ENCODE results near the gene ARHGAP15. TPM values are rescaled to one million over a fixed set of nuclear protein-coding genes. Genes with fewer than 3 reads are reported as not detected.

ARHGAP15 gene
- total and polyA plus RNA-seq, 7 experiments from 2014 or later, result 164 to 311 (median 201) TPM

- peak overlapping the region in 8 of 10 donors; percentile 4 to 76 (median 35) for H3K4me3 Mint-ChIP-seq
- peak; percentile 8 for ATAC-seq
- Histone ChIP-seq H3K27ac (ENCODE audit: low read depth, low read length) (peak overlapping the region; percentile 32), H3K4me3 (ENCODE audit: low read length) (no peak overlapping the region), H3K9me3 (ENCODE audit: control insufficient read depth in 2 of 3, low read length in 3 of 3) (no peaks in the 10 kb centered on the region), H3K4me1 (ENCODE audit: control insufficient read depth in 2 of 2, insufficient read depth in 2 of 2, low read length in 2 of 2) (peaks cover 60% of the 10 kb centered on the region in 2 donors), H3K36me3 (ENCODE audit: control insufficient read depth in 2 of 3, insufficient read depth in 3 of 3, low read length in 3 of 3) (no peaks in the 10 kb centered on the region), H3K27me3 (ENCODE audit: control insufficient read depth in 2 of 2, insufficient read depth in 2 of 2, low read length in 2 of 2) (no peaks in the 10 kb centered on the region)
- intact Hi-C loops (cut with micrococcal nuclease), result no loop called here
- peak overlapping the region; percentile 24 to 90 (median 82) for H3K27ac Mint-ChIP-seq
- no peak for DNase-seq
- peaks cover 70 to 100% (median 95%) of the 10 kb centered on the region in 7 donors for H3K4me1 Mint-ChIP-seq
- CTCF ChIA-PET, result interaction anchor here (0.9 kb wide), 1 partner anchor 113 kb away, joined by 3 read pairs; no protein-coding TSS in a partner anchor
- no peaks in the 10 kb centered on the region for H3K9me3 Mint-ChIP-seq
- no peaks in the 10 kb centered on the region for H3K27me3 Mint-ChIP-seq
- POLR2A ChIA-PET, result interaction anchor here (0.9 to 8.2 kb wide), 4 partner anchors 10 to 112 kb away, joined by 3 to 95 read pairs (median 5); partner anchors contain the start of gene ARHGAP15
- H3K36me3 Mint-ChIP-seq, result peaks cover 0 to 34% (median 19%) of the 10 kb centered on the region in 5 donors
These were observed 17.8 kb downstream of the ARHGAP15 start for GRCh38 chr2:143146815-143147530.

GRCh38 chr2:143148011-143148410 lies 18.8 kb downstream of the ARHGAP15 start:
- CTCF ChIA-PET, result interaction anchor here (1.0 to 1.1 kb wide), 2 partner anchors 16 to 37 kb away, joined by 3 to 4 read pairs; no protein-coding TSS in a partner anchor
- Histone ChIP-seq H3K27ac (ENCODE audit: low read depth, low read length) (peak overlapping the region; percentile 52), H3K27me3 (ENCODE audit: control insufficient read depth in 2 of 2, insufficient read depth in 2 of 2, low read length in 2 of 2) (no peaks in the 10 kb centered on the region), H3K36me3 (ENCODE audit: control insufficient read depth in 2 of 3, insufficient read depth in 3 of 3, low read length in 3 of 3) (no peaks in the 10 kb centered on the region), H3K9me3 (ENCODE audit: control insufficient read depth in 2 of 3, low read length in 3 of 3) (no peaks in the 10 kb centered on the region), H3K4me1 (ENCODE audit: control insufficient read depth in 2 of 2, insufficient read depth in 2 of 2, low read length in 2 of 2) (peaks cover 64 to 66% of the 10 kb centered on the region in 2 donors), H3K4me3 (ENCODE audit: low read length) (no peak overlapping the region)
- POLR2A ChIA-PET, result interaction anchor here (0.9 to 3.2 kb wide), 7 partner anchors 8 to 111 kb away, joined by 3 to 33 read pairs (median 5); partner anchors contain the start of gene ARHGAP15
- Mint-ChIP-seq H3K4me3 (peak overlapping the region; percentile 0 to 80 (median 46)), H3K4me1 (peaks cover 69 to 100% (median 96%) of the 10 kb centered on the region in 7 donors), H3K36me3 (peaks cover 0 to 37% (median 19%) of the 10 kb centered on the region in 5 donors), H3K27ac (peak overlapping the region; percentile 33 to 94 (median 82)), H3K27me3 (no peaks in the 10 kb centered on the region), H3K9me3 (no peaks in the 10 kb centered on the region)
- intact Hi-C loops (cut with micrococcal nuclease), result no loop called here
- DNase-seq (no peak), ATAC-seq (no peak)

GRCh38 chr2:143148757-143149156 lies 19.5 kb downstream of the ARHGAP15 start:
- no peaks in the 10 kb centered on the region for H3K27me3 Mint-ChIP-seq
- peak overlapping the region; percentile 16 to 80 (median 47) for H3K4me3 Mint-ChIP-seq
- intact Hi-C loops (cut with micrococcal nuclease), result loop anchor here in 1 of 2 donors (1.0 kb wide), 1 partner anchor 8 kb away; no protein-coding TSS in a partner anchor
- ChIA-PET CTCF (interaction anchor here (1.0 to 1.1 kb wide), 3 partner anchors 16 to 114 kb away, joined by 3 to 4 read pairs (median 3); no protein-coding TSS in a partner anchor), POLR2A (interaction anchor here (0.6 to 3.2 kb wide), 9 partner anchors 8 to 520 kb away, joined by 3 to 33 read pairs (median 4); partner anchors contain the start of gene ARHGAP15)
- DNase-seq (no peak), ATAC-seq (no peak)
- no peaks in the 10 kb centered on the region for H3K27me3 ChIP-seq (ENCODE audit: control insufficient read depth in 2 of 2, insufficient read depth in 2 of 2, low read length in 2 of 2)
- H3K27ac Mint-ChIP-seq, result peak overlapping the region; percentile 31 to 94 (median 84)
- peaks cover 70 to 100% (median 91%) of the 10 kb centered on the region in 7 donors for H3K4me1 Mint-ChIP-seq
- no peaks in the 10 kb centered on the region for H3K9me3 Mint-ChIP-seq
- H3K36me3 Mint-ChIP-seq, result peaks cover 0 to 34% (median 14%) of the 10 kb centered on the region in 5 donors
- no peaks in the 10 kb centered on the region for H3K9me3 ChIP-seq (ENCODE audit: control insufficient read depth in 2 of 3, low read length in 3 of 3)
- H3K4me1 ChIP-seq (ENCODE audit: control insufficient read depth in 2 of 2, insufficient read depth in 2 of 2, low read length in 2 of 2), result peaks cover 64 to 66% of the 10 kb centered on the region in 2 donors
- peak overlapping the region; percentile 5 for H3K4me3 ChIP-seq (ENCODE audit: low read length)
- peak overlapping the region; percentile 52 for H3K27ac ChIP-seq (ENCODE audit: low read depth, low read length)
- H3K36me3 ChIP-seq (ENCODE audit: control insufficient read depth in 2 of 3, insufficient read depth in 3 of 3, low read length in 3 of 3), result no peaks in the 10 kb centered on the region

GRCh38 chr2:143150287-143150686 lies 21.1 kb downstream of the ARHGAP15 start:
- Histone ChIP-seq H3K4me1 (ENCODE audit: control insufficient read depth in 2 of 2, insufficient read depth in 2 of 2, low read length in 2 of 2) (peaks cover 61 to 65% of the 10 kb centered on the region in 2 donors), H3K9me3 (ENCODE audit: control insufficient read depth in 2 of 3, low read length in 3 of 3) (no peaks in the 10 kb centered on the region), H3K36me3 (ENCODE audit: control insufficient read depth in 2 of 3, insufficient read depth in 3 of 3, low read length in 3 of 3) (peaks cover 0 to under 1% (median 0%) of the 10 kb centered on the region in 3 experiments), H3K4me3 (ENCODE audit: low read length) (peak overlapping the region; percentile 17), H3K27me3 (ENCODE audit: control insufficient read depth in 2 of 2, insufficient read depth in 2 of 2, low read length in 2 of 2) (no peaks in the 10 kb centered on the region), H3K27ac (ENCODE audit: low read depth, low read length) (peak overlapping the region; percentile 63)
- Mint-ChIP-seq H3K36me3 (peaks cover 0 to 30% (median 8%) of the 10 kb centered on the region in 5 donors), H3K27ac (peak overlapping the region; percentile 56 to 96 (median 84)), H3K4me3 (peak overlapping the region; percentile 38 to 79 (median 70)), H3K9me3 (no peaks in the 10 kb centered on the region), H3K27me3 (no peaks in the 10 kb centered on the region), H3K4me1 (peaks cover 68 to 100% (median 91%) of the 10 kb centered on the region in 7 donors)
- POLR2A ChIA-PET, result interaction anchor here (0.6 to 3.2 kb wide), 5 partner anchors 9 to 109 kb away, joined by 3 to 33 read pairs (median 3); partner anchors contain the start of gene ARHGAP15
- DNase-seq (peak in 2 of 9 donors; percentile 25 to 33), ATAC-seq (peak; percentile 80)
- intact Hi-C loops (cut with micrococcal nuclease), result loop anchor here (1.0 kb wide), 3 partner anchors 8 to 21 kb away; partner anchors contain the start of gene ARHGAP15 (in 1 of the 2)
- CTCF ChIA-PET, result interaction anchor here (0.6 to 1.0 kb wide), 2 partner anchors 21 to 25 kb away, joined by 3 read pairs; partner anchors contain the start of gene ARHGAP15

- Mint-ChIP-seq H3K9me3 (no peaks in the 10 kb centered on the region), H3K4me1 (peaks cover 67 to 100% (median 94%) of the 10 kb centered on the region in 7 donors), H3K27ac (peak overlapping the region; percentile 45 to 96 (median 87)), H3K27me3 (no peaks in the 10 kb centered on the region), H3K4me3 (peak overlapping the region; percentile 4 to 82 (median 68)), H3K36me3 (peaks cover 0 to 30% (median 14%) of the 10 kb centered on the region in 5 donors)
- no peak overlapping the region for H3K4me3 ChIP-seq (ENCODE audit: low read length)
- peaks cover 0 to 10% (median 0%) of the 10 kb centered on the region in 3 experiments for H3K36me3 ChIP-seq (ENCODE audit: control insufficient read depth in 2 of 3, insufficient read depth in 3 of 3, low read length in 3 of 3)
- H3K4me1 ChIP-seq (ENCODE audit: control insufficient read depth in 2 of 2, insufficient read depth in 2 of 2, low read length in 2 of 2), result peaks cover 58 to 66% of the 10 kb centered on the region in 2 donors
- intact Hi-C loops (cut with micrococcal nuclease), result no loop called here
- H3K27me3 ChIP-seq (ENCODE audit: control insufficient read depth in 2 of 2, insufficient read depth in 2 of 2, low read length in 2 of 2), result no peaks in the 10 kb centered on the region
- peak overlapping the region; percentile 63 for H3K27ac ChIP-seq (ENCODE audit: low read depth, low read length)
- POLR2A ChIA-PET, result interaction anchor here (1.0 to 1.1 kb wide), 2 partner anchors 9 to 19 kb away, joined by 4 to 6 read pairs; no protein-coding TSS in a partner anchor
- DNase-seq (no peak), ATAC-seq (no peak)
- no peaks in the 10 kb centered on the region for H3K9me3 ChIP-seq (ENCODE audit: control insufficient read depth in 2 of 3, low read length in 3 of 3)
- CTCF ChIA-PET, result interaction anchor here (2.2 kb wide), 1 partner anchor 10 kb away, joined by 13 read pairs; no protein-coding TSS in a partner anchor
These were observed 22.0 kb downstream of the ARHGAP15 start for GRCh38 chr2:143151111-143151752.

Measured in naive thymus-derived CD4-positive, alpha-beta T cell (primary cell).